GM18517 (cell line): ENCODE measurements around the gene SECISBP2.
"Not testable (repeated sequence)": the region's sequence is repeated elsewhere in the genome, so short reads cannot be mapped to it uniquely, and the experiment has no call there.

Experiments used
- ATAC-seq: cut with Tn5 transposase; IDR thresholded peaks from one replicate; pipeline ENCODE4 v1.9.1; 2021; ENCODE audit warnings: mild to moderate bottlenecking, moderate library complexity; ENCODE audit not compliant: unreplicated experiment

The SECISBP2 gene

GRCh38 chr9:89318123-89319014 lies at the start of gene SECISBP2:
Gene SECISBP2, plus strand, starts transcription at chr9:89318500. Its CDS starts 77 bp downstream, at chr9:89318577.
- peak; percentile 82 for ATAC-seq

GRCh38 chr9:89273528-89274279 lies 44.6 kb upstream of the SECISBP2 start:
- no peak for ATAC-seq

- ATAC-seq = no peak
Observed at GRCh38 chr9:89274838-89275237, 43.5 kb upstream of the SECISBP2 start.

DNA sequence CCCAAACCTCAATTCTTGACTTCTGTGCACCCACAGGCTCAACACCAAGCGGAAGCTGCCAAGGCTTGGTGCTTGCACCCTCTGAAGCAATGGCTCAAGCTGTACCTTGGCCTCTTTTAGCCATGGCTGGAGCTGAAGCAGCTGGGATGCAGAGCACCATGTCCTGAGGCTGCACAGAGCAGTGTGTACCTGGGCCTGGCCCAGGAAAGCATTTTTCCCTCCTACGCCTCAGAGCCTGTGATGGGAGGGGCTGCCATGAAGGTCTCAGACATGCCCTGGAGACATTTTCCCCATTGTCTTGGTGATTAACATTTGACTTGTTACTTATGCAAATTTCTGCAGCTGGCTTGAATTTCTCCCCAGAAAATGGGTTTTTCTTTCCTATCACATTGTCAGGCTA lies 42.3 kb upstream of the SECISBP2 start:
- not testable (repeated sequence) for ATAC-seq

GRCh38 chr9:89277043-89277442 lies 41.3 kb upstream of the SECISBP2 start:
- ATAC-seq = no peak

GRCh38 chr9:89277454-89277853 lies 40.8 kb upstream of the SECISBP2 start:
- ATAC-seq = no peak

DNA sequence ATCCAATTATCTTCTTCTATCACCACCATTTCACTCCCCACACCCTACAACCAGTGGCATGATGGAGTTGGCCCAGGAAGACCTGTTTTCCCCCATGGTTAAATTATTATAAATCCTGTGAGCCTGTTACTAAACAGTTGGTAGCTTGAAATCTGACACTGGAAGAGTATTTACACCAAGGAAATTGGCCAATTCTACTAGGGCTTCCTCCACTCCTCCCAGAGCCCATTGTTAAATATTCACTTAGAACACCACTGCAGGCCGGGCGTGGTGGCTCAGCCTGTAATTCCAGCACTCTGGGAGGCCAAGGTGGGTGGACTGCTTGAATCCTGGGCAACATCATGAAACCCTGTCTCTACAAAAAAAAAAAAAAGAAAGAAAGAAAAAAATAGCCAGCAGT lies 39.7 kb upstream of the SECISBP2 start:
- ATAC-seq = no peak

- ATAC-seq = no peak
Observed at GRCh38 chr9:89278997-89279739, 39.1 kb upstream of the SECISBP2 start.

DNA sequence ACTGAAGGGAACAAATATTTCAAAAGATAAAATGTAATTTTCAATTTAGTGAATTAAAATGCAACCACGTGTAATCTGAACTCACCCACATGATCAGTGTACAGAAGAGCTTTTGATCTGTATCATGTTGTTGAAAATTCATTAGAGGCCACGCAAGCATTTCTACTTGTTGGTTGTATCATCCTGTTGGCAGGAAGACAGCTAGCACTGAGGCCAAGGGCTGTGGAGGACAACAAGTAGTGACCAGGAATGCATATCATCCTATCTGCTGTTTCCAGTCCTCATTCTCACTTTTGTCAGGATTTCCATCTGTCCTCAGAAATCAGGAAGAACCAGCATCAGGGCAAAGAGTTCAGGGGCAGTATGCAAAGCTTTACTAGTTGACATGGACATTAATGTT lies 37.2 kb upstream of the SECISBP2 start:
- no peak for ATAC-seq

GRCh38 chr9:89282248-89282968 lies 35.9 kb upstream of the SECISBP2 start:
- not testable (repeated sequence) for ATAC-seq

DNA sequence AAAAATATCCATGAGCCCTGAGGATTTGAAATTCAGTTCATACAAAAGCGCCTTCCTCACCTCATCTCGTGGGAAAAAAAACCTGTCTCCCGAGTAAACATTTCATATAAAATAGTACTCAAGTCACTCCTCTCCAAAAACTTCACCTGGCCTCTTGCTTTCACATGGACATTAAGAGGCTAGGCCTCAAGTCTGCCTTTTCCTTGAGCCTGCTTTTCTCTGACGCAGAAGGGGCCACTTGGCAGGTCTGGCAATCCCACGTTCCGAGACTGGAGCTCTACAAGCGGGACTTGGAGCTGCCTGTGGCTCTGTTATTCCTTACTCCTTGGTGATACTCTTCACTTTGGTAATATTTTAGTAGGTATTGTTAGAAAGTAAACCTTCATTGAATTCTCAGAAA lies 34.2 kb upstream of the SECISBP2 start:
- no peak for ATAC-seq

DNA sequence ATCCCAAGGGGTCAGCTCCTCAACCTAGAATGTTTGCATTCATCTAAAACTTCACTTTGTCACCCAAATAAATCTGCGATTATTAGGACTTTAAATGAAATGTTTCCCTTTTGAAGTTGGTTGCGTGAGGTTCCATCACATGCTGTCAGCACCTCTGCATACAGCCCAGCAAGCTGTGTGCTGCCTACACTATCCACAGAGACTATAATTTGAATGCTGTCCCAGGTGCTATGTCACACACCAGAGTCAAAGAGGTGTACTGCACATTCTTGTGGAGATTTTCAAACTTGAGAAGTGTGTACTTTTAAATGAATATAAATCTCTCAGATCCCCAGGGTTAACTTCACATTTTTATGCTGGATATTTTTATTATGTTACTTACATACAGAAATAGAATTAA lies 26.6 kb upstream of the SECISBP2 start:
- ATAC-seq = no peak

DNA sequence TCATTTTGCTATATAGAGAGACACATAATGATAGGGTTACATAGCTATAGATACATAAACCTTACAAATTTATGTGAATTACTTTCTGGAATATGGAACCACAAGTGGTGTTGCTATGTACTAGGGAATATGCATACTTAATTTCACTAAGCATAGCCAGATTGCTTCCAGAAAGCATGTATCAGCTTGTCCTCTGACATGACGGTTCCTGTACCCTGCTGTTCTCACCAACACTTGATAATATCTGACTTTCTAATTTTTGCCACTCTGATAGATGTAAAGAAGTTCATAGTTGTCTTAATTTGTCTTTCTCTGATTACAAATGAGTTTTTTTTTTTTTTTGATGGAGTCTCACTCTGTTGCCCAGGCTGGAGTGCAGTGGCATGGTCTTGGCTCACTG lies 25.3 kb upstream of the SECISBP2 start:
- no peak for ATAC-seq

- no peak for ATAC-seq
Observed at GRCh38 chr9:89295400-89295799, 22.9 kb upstream of the SECISBP2 start.

DNA sequence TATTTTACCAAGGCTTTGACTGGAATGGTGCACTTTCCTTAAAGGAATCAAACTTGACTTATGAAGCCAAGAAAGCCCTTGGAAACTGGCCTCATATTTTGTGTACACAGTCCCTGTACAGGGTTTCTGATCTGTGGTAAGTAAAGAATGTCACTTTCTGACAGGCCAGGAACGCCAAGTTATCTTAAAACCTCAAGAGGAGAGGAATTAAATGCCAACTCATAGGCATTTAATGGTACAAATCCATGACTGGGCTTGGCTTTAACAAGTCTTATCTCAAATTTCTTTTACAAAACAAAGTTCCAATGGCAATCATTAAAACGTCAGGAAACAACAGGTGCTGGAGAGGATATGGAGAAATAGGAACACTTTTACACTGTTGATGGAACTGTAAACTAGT lies 16.3 kb upstream of the SECISBP2 start:
- ATAC-seq = not testable (repeated sequence)

DNA sequence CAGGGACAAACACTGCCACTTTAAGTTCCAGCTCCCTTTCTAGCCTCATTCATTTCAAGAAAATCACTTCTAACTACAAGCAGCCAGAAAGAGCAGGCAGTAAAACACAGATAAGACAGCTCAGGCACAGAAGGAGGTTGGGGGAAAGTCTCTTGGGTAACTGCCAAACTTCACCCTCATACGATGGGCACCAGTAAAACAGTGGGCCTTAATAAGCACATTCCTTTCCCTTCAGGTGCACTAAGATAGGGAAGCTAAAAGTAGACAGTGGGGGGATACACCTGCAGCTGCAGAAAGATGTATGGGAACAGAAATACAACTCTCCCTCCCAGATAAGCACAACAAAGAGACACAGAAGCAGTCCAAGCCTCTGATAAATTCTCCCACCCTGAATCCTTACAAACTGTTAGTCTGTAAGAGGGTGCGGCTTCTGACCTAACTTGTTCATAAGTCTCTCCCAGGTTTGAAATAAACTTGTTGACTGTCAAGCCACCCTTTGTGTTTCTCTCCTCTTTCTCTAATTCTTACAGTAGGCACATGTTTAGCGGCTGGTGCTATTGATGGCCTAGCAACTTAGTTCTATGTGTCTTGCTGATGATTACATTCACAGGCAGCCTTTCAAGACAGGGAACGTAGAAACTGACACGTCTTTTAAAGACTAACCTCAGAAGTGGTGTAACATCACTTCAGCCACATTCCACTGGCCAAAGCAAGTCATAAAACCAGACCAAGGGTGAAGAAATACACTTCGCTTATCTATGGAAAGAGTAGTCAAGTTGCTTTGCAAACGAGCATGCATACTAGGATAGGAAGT lies 14.1 kb upstream of the SECISBP2 start:
- ATAC-seq = no peak

GRCh38 chr9:89304834-89305188 lies 13.5 kb upstream of the SECISBP2 start:
- ATAC-seq = no peak

DNA sequence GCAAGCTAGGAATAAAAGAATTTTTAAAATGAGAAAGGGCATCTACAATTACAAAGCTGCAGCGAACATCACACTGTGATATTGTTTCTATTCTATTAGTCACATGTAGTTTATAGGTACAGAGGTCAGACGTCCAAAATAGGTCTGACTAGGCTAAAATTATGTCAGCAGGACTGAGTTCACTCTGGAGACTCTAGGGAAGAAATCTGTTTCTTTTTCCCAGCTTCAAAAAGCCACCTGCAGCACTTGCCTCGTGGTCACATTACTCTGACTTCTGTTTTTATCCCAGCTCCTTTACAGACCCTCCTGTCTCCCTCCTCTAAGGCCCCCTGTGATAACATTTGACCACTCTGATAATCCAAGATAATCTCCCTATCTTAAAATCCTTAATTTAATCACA lies 12.4 kb upstream of the SECISBP2 start:
- no peak for ATAC-seq

DNA sequence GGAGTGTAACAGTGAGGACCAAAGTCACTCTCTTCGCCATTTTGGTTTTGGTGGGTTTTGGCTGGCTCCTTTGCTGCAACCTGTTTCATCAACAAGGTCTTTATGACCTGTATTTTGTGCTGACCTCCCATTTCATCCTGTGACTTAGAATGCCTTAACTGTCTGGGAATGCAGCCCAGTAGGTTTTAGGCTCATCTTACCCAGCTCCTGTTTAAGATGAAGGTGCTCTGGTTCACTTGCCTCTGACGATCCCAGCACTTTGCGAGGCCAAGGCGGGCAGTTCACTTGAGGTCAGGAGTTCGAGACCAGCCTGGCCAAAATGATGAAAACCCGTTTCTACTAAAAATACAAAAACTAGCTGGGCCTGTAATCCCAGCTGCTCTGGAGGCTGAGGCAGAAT lies 9.1 kb upstream of the SECISBP2 start:
- no peak for ATAC-seq
